Fibroblast of skin of left quadriceps (primary cell): ENCODE measurements around the gene GRM4.
A peak's percentile ranks its signal among the peaks of the same experiment; 100 is the strongest.
"Not testable (repeated sequence)": the region's sequence is repeated elsewhere in the genome, so short reads cannot be mapped to it uniquely, and the experiment has no call there.

Source experiments
- DNase-seq, 2 experiments: peaks; one replicate each; pipeline ENCODE4 v3.0.0-alpha.2; 2013; ENCODE audit warnings: low read depth in 2 of 2

GRM4 gene

GRCh38 chr6:34044945-34045595, 100.8 kb downstream of the GRM4 start:
- DNase-seq, result no peak

- DNase-seq, result no peak
These were observed 102.5 kb downstream of the GRM4 start for GRCh38 chr6:34043359-34043758.

- DNase-seq, result not testable (repeated sequence)
These were observed 103.9 kb downstream of the GRM4 start for GRCh38 chr6:34041998-34042397.

- no peak for DNase-seq
These were observed 104.5 kb downstream of the GRM4 start for GRCh38 chr6:34041385-34041784.

- DNase-seq, result no peak
These were observed 105.9 kb downstream of the GRM4 start for GRCh38 chr6:34039943-34040342.

- DNase-seq, result no peak
These were observed 108.7 kb downstream of the GRM4 start for GRCh38 chr6:34037151-34037550.

- no peak for DNase-seq
These were observed 109.4 kb downstream of the GRM4 start for GRCh38 chr6:34036357-34037069.

GRCh38 chr6:34035704-34036356, 110.1 kb downstream of the GRM4 start:
- no peak for DNase-seq

GRCh38 chr6:34035161-34035560, 110.7 kb downstream of the GRM4 start:
- DNase-seq, result no peak

GRCh38 chr6:34032856-34033255, 113.0 kb downstream of the GRM4 start:
- no peak for DNase-seq

- DNase-seq, result no peak
These were observed 114.1 kb downstream of the GRM4 start for GRCh38 chr6:34031625-34032383.

GRCh38 chr6:34030831-34031624, 114.9 kb downstream of the GRM4 start:
- no peak for DNase-seq

- no peak for DNase-seq
These were observed 116.2 kb downstream of the GRM4 start for GRCh38 chr6:34029489-34030280.

GRCh38 chr6:34028691-34029360, 117.1 kb downstream of the GRM4 start:
- DNase-seq, result no peak

- DNase-seq, result no peak
These were observed 117.9 kb downstream of the GRM4 start for GRCh38 chr6:34027939-34028441.

GRCh38 chr6:34027445-34027936, 118.4 kb downstream of the GRM4 start:
- DNase-seq, result peak; percentile 6 to 13

- no peak for DNase-seq
These were observed 120.0 kb downstream of the GRM4 start for GRCh38 chr6:34025861-34026260.

GRCh38 chr6:34025112-34025807, 120.6 kb downstream of the GRM4 start:
- no peak for DNase-seq

- no peak for DNase-seq
These were observed 123.0 kb downstream of the GRM4 start for GRCh38 chr6:34022873-34023255.
